Measurements from ENCODE around the gene RNF113B.

Gene RNF113B

GRCh38 chr13:98203646-98204326, 26.7 kb upstream of the RNF113B start:
- DNase-seq, result no peak

- peak; percentile 22 for DNase-seq
Measured at GRCh38 chr13:98201984-98202383, 24.9 kb upstream of the RNF113B start.

- DNase-seq, result no peak
Measured at GRCh38 chr13:98201189-98201588, 24.1 kb upstream of the RNF113B start.

- DNase-seq, result no peak
Measured at GRCh38 chr13:98200211-98200878, 23.3 kb upstream of the RNF113B start.

- DNase-seq, result no peak
Measured at GRCh38 chr13:98199480-98199879, 22.4 kb upstream of the RNF113B start.

- DNase-seq, result no peak
Measured at GRCh38 chr13:98198683-98199082, 21.6 kb upstream of the RNF113B start.

- peak; percentile 45 for DNase-seq
Measured at GRCh38 chr13:98195054-98195791, 18.2 kb upstream of the RNF113B start.

GRCh38 chr13:98192008-98192407, 14.9 kb upstream of the RNF113B start:
- DNase-seq, result no peak

- no peak for DNase-seq
Measured at GRCh38 chr13:98190889-98191444, 13.9 kb upstream of the RNF113B start.

GRCh38 chr13:98189841-98190505, 12.9 kb upstream of the RNF113B start:
- DNase-seq, result no peak

- no peak for DNase-seq
Measured at GRCh38 chr13:98188544-98189166, 11.6 kb upstream of the RNF113B start.

GRCh38 chr13:98187965-98188261, 10.8 kb upstream of the RNF113B start:
- DNase-seq, result no peak

GRCh38 chr13:98187155-98187964, 10.3 kb upstream of the RNF113B start:
- DNase-seq, result peak; percentile 58

GRCh38 chr13:98184792-98185191, 7.7 kb upstream of the RNF113B start:
- no peak for DNase-seq

GRCh38 chr13:98182589-98182988, 5.5 kb upstream of the RNF113B start:
- DNase-seq, result no peak

GRCh38 chr13:98182153-98182552, 5.1 kb upstream of the RNF113B start:
- no peak for DNase-seq

- no peak for DNase-seq
Measured at GRCh38 chr13:98181111-98181815, 4.2 kb upstream of the RNF113B start.

GRCh38 chr13:98180092-98180491, 3.0 kb upstream of the RNF113B start:
- DNase-seq, result no peak

GRCh38 chr13:98175823-98176222, 1.2 kb downstream of the RNF113B start:
- DNase-seq, result no peak

GRCh38 chr13:98175043-98175442, 2.0 kb downstream of the RNF113B start:
- no peak for DNase-seq

- DNase-seq, result no peak
Measured at GRCh38 chr13:98174307-98174706, 2.8 kb downstream of the RNF113B start.

Measured in NCI-H526 treated with DMSO at 0.1 percent for 48 hours (cell line).